HL-60 (cell line): ENCODE results near the gene MMP15.

Source experiments
- DNase-seq, 2 experiments: peaks; one replicate each; pipeline ENCODE4 v3.0.0-alpha.2; 2010 to 2020; ENCODE audit warnings: low read depth in 1 of 2, low spot score in 1 of 2
- H3K27ac ChIP-seq: fragments of 250-450 bp; sonication (Bioruptor Pico); replicated peaks from 2 replicates; pipeline ENCODE4 v1.5.1; 2020; ENCODE audit warnings: mild to moderate bottlenecking, moderate library complexity
- H3K27me3 ChIP-seq: fragments of 250-450 bp; sonication (Bioruptor Pico); 2 replicates; pipeline ENCODE4 v1.5.1; 2021; ENCODE audit warnings: mild to moderate bottlenecking, moderate library complexity; ENCODE audit not compliant: insufficient read depth, poor library complexity, severe bottlenecking
- H3K4me3 ChIP-seq: replicated peaks from 2 replicates; pipeline ENCODE4 v1.5.1; 2011; ENCODE audit warnings: mild to moderate bottlenecking, control low read depth, low read length; ENCODE audit not compliant: insufficient read depth
- CTCF ChIP-seq: IDR thresholded peaks from one replicate; pipeline ENCODE4 v1.5.1; 2011; ENCODE audit warnings: low read length, control low read depth, inconsistent platforms; ENCODE audit not compliant: insufficient read depth
- GABPA ChIP-seq: IDR thresholded peaks from 2 replicates; pipeline ENCODE4 v1.6.1; 2012; ENCODE audit warnings: low read depth
- POLR2AphosphoS5 ChIP-seq: IDR thresholded peaks from 2 replicates; pipeline ENCODE4 v1.6.1; 2012; ENCODE audit warnings: low read depth
- REST ChIP-seq: IDR thresholded peaks from 2 replicates; pipeline ENCODE4 v1.6.1; 2012; ENCODE audit warnings: low read depth; ENCODE audit not compliant: insufficient replicate concordance
- SPI1 ChIP-seq: IDR thresholded peaks from 2 replicates; pipeline ENCODE4 v1.6.1; 2012; ENCODE audit warnings: low read depth, mild to moderate bottlenecking, borderline replicate concordance

The MMP15 gene

GRCh38 chr16:57999971-58000705, 25.4 kb upstream of the MMP15 start, which contains the start of gene ZNF319:
TSS of gene ZNF319 (minus strand) at chr16:58000672. CDS start at chr16:57998265, 2,407 bp downstream.
- peak within 1 kb of the TSS; percentile 79 for H3K27ac ChIP-seq
- peak within 1 kb of the TSS; percentile 85 for H3K4me3 ChIP-seq
- TF ChIP-seq REST (no peak), GABPA (no peak)
- DNase-seq, result no peak
- no peaks in the 10 kb centered on the region for H3K27me3 ChIP-seq

GRCh38 chr16:58000706-58001676, 24.6 kb upstream of the MMP15 start, which contains the start of gene USB1:
TSS of gene USB1 (plus strand) at chr16:58001407. CDS start at chr16:58001484, 77 bp downstream.
- Histone ChIP-seq H3K27ac (peak within 1 kb of the TSS; percentile 79), H3K4me3 (peak within 1 kb of the TSS; percentile 85), H3K27me3 (no peaks in the 10 kb centered on the region)
- TF ChIP-seq CTCF (peak; percentile 33), REST (no peak), POLR2AphosphoS5 (no peak), SPI1 (peak; percentile 38; the same call in 1 of the 2 replicates), GABPA (no peak; the same call in 1 of the 2 replicates)
- DNase-seq, result peak; percentile 76 to 80

GRCh38 chr16:58001781-58002415, 23.7 kb upstream of the MMP15 start:
- Histone ChIP-seq H3K4me3 (peak overlapping the region; percentile 85), H3K27ac (peak overlapping the region; percentile 79; the same call in 1 of the 2 replicates), H3K27me3 (no peaks in the 10 kb centered on the region)
- no peak for TF ChIP-seq REST
- TF ChIP-seq GABPA, result no peak
- TF ChIP-seq SPI1, result no peak
- no peak for TF ChIP-seq CTCF
- TF ChIP-seq POLR2AphosphoS5, result no peak
- no peak for DNase-seq
